H4 (cell line): ENCODE results near the gene CD82. TPM values are rescaled to one million over a fixed set of nuclear protein-coding genes. Genes with fewer than 3 reads are reported as not detected.
"Not testable (repeated sequence)": the region's sequence is repeated elsewhere in the genome, so short reads cannot be mapped to it uniquely, and the experiment has no call there.

Source experiments
- DNase-seq: peaks from one replicate; pipeline ENCODE4 v3.0.0-alpha.2; 2015; ENCODE audit warnings: low spot score
- total RNA-seq: library from RNA; depleted of rRNA; stranded (reverse); fragments of >200 nt; shearing (Covaris generic); gene quantifications from 2 replicates; pipeline ENCODE4 v1.2.3, GENCODE V29; 2014

Gene CD82
- total RNA-seq, 1 experiment from 2014 or later, result 6.7 TPM

- not testable (repeated sequence) for DNase-seq
Measured at GRCh38 chr11:44559940-44560300, 5.5 kb upstream of the CD82 start.

DNA sequence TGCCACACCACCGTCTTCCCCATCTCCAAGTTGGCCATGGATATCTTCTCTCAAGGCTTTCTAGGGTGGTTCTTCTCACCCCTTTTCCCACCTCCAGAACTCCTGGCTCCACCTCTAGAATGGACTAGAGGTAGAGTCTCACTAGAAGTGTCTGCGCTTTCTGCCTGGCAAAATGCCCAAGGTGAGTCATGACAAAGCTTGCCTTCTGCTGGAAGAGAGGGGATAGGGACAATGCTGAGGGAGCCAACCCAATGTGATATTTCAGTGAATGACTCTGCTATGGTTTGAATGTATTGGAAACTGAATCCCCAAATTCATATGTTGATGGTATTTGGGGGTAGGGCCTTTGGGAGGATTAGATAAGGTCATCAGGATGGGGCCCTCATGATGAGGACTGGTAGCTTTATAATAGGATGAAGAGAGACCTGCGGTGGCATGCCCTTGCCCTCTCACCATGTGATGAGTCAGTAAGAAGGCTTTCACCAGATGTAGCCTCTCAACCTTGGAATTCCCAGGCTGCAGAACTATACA is 4.1 kb upstream of the CD82 start:
- DNase-seq, result no peak

- DNase-seq, result no peak
Measured at GRCh38 chr11:44561964-44562734, 3.3 kb upstream of the CD82 start.

GRCh38 chr11:44562845-44563460 is 2.5 kb upstream of the CD82 start:
- DNase-seq, result no peak

DNA sequence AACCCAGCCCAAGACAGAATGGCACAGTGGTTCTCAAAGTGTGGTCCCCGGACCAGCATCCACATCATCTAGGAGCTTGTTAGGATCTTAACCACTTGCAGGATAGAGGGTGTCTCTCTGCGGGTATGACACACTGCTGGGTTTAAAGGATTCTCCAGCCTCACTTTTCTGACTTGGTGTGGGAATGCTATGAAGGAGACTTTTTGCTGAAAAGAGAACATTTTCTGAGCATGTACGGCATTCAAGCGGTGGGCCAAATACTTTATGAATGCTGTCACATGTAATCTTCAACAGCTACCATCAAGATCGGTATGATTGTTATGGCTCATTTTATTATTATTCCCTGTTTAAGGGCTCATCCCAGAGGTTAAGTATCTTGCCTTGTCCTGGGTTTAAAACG is 1.8 kb upstream of the CD82 start:
- no peak for DNase-seq

GRCh38 chr11:44564166-44564565 is 1.3 kb upstream of the CD82 start:
- no peak for DNase-seq

DNA sequence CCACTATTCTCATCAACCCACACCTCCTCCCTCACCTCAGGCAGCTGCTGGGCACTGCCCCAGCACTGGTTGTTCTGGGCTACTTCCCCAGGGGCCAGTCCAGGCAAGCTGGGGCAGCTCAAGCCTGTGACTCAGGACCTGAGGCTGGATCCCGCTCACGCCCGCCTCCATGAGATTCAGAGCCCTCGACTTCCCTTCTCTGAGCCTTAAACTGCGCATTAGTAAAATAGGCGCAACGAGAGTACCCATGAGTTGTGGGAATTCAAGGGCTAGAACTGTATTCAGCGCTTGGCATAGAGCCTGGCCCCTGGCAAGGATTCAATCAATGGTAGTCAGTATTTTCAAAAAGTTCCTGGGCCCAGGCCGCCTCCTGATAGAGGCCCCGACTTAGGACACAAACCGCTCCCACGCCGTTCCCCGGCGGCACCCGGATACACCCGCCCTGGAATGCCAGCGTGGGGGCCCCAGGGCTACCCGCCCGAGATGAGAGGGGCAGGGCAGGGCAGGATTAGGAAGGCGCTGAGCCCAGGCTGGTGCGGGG is 723 bp upstream of the CD82 start:
- peak; percentile 83 for DNase-seq

- DNase-seq, result no peak
Measured at GRCh38 chr11:44565953-44566949, 788 bp downstream of the CD82 start.

DNA sequence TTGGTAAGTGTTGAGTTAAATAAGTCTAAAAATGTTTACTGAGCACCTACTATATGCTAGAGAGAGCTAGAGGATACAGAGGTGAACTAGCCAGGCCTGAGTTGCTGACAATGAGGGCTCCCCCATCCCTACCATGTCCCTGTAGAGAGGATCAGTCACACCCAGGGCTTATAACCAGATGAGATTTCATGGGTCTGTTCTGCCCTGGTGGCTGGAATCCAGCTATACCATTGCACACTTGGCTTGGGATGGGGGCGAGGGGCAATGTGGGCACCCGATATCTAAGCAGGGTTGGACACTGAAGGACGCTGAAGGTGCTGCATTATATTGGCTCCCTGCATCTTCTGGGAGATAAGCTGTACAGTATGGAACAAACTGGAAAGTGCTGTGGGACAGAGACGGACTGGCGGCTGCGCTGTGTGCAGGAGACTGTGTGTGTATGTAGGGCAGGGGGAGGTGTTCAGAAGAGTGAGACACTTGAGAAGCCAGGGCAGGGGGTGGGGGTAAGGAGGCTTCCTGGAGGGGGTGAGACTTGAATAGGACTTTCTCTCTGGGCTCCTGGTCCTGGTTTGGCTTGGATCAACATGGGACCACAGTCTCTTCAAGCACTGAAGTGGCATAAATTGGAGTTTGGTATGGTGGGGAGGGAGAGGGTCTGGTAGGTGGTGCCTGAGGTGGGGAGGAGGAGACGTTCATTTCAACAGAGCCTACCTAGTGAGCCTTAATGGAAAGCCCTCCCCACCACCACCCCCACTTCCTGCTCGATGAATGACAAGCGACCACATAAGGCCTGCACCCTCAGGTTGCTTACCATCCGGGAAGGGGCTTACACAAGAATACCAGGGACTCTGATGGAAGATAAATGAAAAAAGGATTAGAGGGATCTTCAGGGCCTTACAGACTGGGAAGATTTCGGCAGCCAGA is 1.8 kb downstream of the CD82 start:
- no peak for DNase-seq

DNA sequence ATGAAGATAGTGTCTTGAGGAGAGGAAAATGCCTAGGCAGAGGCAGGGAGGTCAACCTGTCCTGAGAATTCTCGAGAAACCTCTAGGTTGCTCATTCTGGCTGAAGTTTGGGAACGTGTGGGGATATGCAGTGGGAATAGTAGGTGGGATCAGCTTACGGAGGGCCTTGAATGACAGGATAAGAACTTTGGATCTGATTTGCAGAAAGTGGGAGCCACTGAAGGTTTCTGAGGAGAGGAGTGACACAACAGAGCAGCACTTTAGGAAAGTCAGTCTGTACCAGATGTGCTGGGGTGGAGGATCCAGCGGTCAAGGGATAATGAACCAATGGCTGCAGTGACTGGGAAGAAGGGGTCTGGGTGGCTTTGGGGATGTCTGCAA is 2.4 kb downstream of the CD82 start:
- DNase-seq, result no peak

DNA sequence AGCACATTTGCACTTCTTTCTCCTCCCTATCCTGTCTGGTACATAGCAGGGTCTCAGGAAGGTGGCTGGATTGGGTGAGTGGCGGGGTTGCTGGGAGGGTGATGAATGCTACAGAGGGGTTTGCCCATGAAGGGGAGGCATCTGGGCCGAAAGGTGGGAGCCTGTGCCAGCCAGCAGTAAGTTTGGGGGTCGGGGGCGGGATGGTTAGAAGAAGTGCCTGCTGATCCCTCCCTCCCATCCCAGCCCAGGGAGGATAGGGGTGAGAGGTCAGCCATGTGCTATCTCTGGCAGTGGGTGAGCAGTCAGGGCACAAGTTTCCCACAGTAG is 2.8 kb downstream of the CD82 start:
- no peak for DNase-seq

DNA sequence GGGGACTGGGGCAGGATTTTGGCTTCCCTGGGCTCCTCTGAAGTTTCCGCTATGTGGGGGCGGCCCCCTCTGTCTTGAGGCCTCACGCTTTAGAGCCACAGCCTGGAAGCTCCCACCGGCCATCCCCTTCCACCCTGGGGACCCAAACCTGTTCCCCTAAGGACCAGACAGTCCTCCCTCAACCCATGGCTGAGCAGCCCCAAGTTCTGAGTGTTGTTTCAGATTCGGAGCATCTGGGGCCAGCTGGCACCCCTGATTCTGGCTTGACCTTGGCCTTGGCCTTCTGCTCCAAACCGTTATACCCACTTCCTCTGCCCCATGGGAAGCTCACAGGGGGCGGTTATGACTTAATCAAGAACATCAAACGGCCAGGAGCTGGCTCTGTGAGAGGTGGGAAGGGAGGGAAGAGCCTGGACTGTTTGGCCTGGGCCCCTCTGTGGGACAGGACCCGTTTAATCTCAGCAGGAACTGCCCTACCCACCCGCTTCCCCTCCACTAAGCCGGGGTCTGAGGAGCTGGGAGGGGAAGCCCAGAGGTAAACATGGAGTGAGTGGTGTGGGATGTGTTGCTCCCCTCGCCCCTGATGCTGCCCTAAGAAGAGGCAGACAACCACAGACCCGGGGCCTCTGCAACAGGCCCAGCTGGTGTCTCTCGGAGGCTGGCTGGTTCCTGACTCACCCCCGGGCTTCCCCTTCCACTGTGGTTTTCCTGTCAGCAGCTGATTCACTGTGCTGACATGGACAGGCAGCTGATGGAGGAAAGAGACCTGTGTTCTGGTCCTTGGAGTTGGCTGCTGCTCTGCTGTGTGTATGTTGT is 3.4 kb downstream of the CD82 start:
- DNase-seq, result peak; percentile 89

DNA sequence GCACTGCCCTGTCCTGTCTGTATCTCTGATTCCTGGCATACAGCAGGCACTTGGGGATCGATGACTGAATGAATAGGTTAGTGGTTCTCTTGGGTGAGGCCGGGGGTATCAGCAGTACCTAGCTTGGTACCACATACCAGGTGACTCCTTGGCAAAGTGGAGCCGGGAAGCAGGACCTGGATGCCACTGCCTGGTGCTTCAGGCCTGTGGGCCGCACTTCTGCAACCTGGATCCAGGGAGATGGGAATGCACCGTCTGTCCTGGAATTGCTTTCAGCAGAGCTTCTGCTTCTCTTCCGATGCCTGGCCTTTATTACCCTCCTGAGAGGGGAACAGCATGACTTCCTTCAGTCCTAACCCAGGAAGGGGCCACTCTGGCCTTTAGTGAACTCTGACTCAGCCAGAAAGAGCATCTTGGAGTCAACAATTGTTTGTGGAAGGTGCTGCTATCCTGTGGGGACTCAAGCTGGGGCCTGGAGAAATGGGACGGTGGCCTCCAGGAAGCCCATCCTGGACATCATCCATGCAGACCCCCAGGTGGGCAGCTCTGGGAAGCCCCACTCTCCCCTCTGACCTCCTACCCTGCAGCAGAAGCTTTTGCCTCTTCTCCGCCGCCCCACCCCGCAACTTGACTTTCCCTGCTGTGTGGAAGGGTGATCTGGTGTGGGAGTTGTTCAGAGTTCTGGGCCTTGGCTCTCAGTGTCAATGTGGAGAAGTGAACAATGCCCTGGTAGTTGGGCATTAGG is 5.1 kb downstream of the CD82 start:
- DNase-seq, result no peak

GRCh38 chr11:44571871-44572270 is 6.4 kb downstream of the CD82 start:
- no peak for DNase-seq

- no peak for DNase-seq
Measured at GRCh38 chr11:44572436-44572835, 7.0 kb downstream of the CD82 start.

- DNase-seq, result no peak
Measured at GRCh38 chr11:44572884-44573283, 7.4 kb downstream of the CD82 start.

DNA sequence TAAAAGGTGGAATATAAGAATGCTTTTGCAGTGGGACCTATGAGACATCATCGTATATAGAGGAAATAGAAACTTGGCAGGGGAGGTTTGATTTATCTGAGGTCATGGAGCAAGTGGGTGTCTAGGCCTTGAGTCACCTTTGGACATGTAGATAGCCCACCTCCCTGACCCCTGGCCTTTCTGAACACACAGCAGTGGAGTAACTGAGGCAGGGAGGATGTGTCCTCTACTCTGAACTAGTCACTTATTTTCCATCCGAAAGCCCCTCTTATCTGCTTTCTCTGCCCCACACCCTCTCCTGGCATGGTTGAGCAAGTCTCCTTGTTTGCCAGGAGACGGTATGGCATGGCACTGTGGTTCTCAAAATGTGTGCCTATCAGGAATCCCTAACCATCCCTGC is 7.9 kb downstream of the CD82 start:
- no peak for DNase-seq

DNA sequence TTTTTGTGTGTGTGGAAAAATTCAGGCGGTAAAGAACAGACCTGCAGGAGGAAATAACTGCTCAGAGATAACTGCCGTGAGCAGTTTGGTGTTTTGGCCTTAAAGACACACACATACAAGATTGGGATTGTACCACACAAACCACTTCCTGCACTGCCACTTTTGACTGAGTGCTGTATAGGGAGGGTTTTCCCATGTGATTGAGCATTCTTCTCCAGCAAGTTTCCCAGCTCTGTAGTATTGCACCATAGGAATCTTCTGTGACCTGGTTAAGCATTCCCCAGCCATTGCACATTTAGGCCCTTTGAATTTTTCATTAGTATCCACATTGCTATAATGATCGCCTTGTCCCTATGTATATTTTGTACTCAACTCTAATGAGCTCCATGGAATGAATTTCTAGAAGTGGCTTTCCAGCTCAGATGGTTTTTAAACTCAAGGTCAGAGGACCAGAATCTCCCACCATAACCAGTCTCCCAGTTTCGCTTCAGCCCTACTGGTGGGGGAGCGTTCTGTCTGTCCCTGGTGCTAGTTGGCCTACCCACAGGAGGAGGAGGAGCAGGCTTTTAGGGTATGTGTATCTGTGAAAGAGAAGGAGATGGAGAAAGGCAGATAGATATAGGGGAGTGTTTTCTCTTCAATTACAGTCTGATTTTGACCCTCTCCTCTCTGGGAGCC is 9.3 kb downstream of the CD82 start:
- peak; percentile 94 for DNase-seq

DNA sequence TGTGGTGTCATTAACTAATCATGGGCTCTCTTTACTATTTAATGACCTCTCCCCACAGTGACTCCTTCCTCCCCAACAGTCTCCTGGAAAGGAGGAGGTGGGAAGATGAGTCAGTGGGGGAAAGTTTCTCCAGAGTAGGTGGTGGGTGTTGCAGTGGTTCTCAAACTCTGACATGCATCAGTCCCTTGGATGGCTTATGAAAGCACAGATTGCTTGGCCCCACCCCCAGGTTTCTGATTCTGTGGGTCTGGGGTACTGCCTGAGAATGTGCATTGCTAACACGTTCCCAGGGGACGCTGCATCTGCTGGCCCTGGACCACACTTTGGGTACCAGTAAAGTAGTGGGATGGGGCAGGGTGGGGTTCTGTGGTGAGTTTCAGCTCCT is 9.8 kb downstream of the CD82 start:
- DNase-seq, result no peak
